Panc1 (cell line): Measurements from ENCODE around the gene KRTAP20-4.

Experiments used
- CTCF ChIP-seq: fragments of 450-650 bp; IDR thresholded peaks from 2 replicates; pipeline ENCODE4 v1.5.1; 2017; ENCODE audit warnings: mild to moderate bottlenecking
- SIN3A ChIP-seq: IDR thresholded peaks from 2 replicates; pipeline ENCODE4 v1.6.1; 2012; ENCODE audit warnings: low read depth, mild to moderate bottlenecking, low read length, moderate library complexity, borderline replicate concordance; ENCODE audit not compliant: insufficient read depth

- TF ChIP-seq CTCF (no peak), SIN3A (no peak)
These were observed 41.1 kb upstream of the KRTAP20-4 start for GRCh38 chr21:30579346-30579745.
